ENCODE data around the gene CFAP57. TPM values are rescaled to one million over a fixed set of nuclear protein-coding genes. Genes with fewer than 3 reads are reported as not detected.

The CFAP57 gene
- total RNA-seq, 1 experiment from 2014 or later, result 0.23 TPM

DNA sequence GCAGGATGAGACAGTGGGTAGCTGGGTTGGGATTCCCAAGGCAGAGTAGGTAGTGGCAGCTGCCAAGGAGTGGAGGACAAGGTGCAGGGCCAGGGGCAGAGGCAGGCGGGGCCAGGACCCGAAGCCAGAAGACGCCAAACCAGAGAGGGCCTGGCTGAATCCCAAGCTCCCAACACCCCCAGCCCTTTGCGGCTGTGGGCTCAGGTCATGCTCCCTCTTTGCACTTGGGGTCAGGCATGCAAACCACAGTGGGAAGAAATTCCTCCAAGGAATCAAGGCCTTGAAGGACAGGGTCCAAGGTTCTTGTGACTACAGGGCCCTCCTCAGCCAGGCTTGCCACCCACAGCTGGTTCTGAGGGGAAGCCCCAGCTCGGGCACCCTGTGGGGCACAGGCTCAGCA, 107.0 kb downstream of the CFAP57 start:
- Mint-ChIP-seq H3K4me1 (ENCODE audit: low read depth, unreplicated experiment) (peaks cover 13% of the 10 kb centered on the region), H3K27ac (ENCODE audit: unreplicated experiment) (no peak overlapping the region), H3K4me3 (ENCODE audit: unreplicated experiment) (no peak overlapping the region), H3K9me3 (ENCODE audit: unreplicated experiment) (no peaks in the 10 kb centered on the region), H3K27me3 (ENCODE audit: insufficient read depth, unreplicated experiment) (no peaks in the 10 kb centered on the region), H3K36me3 (ENCODE audit: insufficient read depth, unreplicated experiment) (peaks cover 8% of the 10 kb centered on the region)
- Histone ChIP-seq H3K4me1 (peaks cover 20% of the 10 kb centered on the region), H3K36me3 (ENCODE audit: control insufficient read depth, insufficient read depth, low read length) (peaks cover 2% of the 10 kb centered on the region), H3K4me3 (ENCODE audit: low read depth, low read length) (no peak overlapping the region), H3K27me3 (replicated peaks; ENCODE audit: control insufficient read depth, insufficient read depth, low read length) (no peaks in the 10 kb centered on the region), H3K9me3 (no peaks in the 10 kb centered on the region)
- intact Hi-C loops (cut with micrococcal nuclease; ENCODE audit: unreplicated experiment), result no loop called here
- ChIA-PET CTCF (interaction anchor here (0.6 kb wide), 1 partner anchor 118 kb away, joined by 3 read pairs; no protein-coding TSS in a partner anchor), POLR2A (interaction anchor here (0.6 kb wide), 1 partner anchor 13 kb away, joined by 5 read pairs; no protein-coding TSS in a partner anchor)
- no peak for DNase-seq
- BruUV-seq (replicated peaks), result no TSS peak
- TF ChIP-seq, protein P1, sequence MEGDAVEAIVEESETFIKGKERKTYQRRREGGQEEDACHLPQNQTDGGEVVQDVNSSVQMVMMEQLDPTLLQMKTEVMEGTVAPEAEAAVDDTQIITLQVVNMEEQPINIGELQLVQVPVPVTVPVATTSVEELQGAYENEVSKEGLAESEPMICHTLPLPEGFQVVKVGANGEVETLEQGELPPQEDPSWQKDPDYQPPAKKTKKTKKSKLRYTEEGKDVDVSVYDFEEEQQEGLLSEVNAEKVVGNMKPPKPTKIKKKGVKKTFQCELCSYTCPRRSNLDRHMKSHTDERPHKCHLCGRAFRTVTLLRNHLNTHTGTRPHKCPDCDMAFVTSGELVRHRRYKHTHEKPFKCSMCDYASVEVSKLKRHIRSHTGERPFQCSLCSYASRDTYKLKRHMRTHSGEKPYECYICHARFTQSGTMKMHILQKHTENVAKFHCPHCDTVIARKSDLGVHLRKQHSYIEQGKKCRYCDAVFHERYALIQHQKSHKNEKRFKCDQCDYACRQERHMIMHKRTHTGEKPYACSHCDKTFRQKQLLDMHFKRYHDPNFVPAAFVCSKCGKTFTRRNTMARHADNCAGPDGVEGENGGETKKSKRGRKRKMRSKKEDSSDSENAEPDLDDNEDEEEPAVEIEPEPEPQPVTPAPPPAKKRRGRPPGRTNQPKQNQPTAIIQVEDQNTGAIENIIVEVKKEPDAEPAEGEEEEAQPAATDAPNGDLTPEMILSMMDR (IDR thresholded peaks at IDR 0.05; ENCODE audit: insufficient read depth in 1 of 2, low read depth in 1 of 2, low read length in 1 of 2, severe bottlenecking in 1 of 2, unreplicated experiment in 1 of 2), result no peak

DNA sequence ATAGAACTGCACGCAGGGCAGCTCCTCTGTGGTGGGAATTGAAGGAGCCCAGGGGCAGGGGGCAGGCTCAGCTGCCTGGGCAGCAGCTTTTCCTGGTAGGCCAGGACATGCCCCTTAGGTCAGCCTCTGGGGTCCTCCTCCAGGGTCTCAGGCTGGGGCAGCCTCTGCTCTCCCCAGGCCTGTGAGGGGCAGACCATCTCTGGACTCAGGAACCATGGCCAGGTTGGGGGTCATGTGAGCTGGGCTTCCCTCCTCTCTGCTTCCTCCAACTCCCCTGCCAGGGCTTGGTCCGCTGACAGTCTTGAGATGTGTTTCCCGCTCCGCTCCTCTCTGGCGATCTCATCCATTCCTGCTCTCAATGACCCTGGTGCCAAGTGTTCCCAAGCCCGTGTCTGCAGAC, 107.5 kb downstream of the CFAP57 start:
- H3K36me3 Mint-ChIP-seq (ENCODE audit: insufficient read depth, unreplicated experiment), result peaks cover 3% of the 10 kb centered on the region
- H3K9me3 Mint-ChIP-seq (ENCODE audit: unreplicated experiment), result no peaks in the 10 kb centered on the region
- CTCF ChIA-PET, result interaction anchor here (0.6 kb wide), 1 partner anchor 117 kb away, joined by 3 read pairs; no protein-coding TSS in a partner anchor
- Histone ChIP-seq H3K36me3 (ENCODE audit: control insufficient read depth, insufficient read depth, low read length) (peaks cover 2% of the 10 kb centered on the region), H3K4me3 (ENCODE audit: low read depth, low read length) (no peak overlapping the region), H3K27me3 (replicated peaks; ENCODE audit: control insufficient read depth, insufficient read depth, low read length) (no peaks in the 10 kb centered on the region), H3K4me1 (peaks cover 24% of the 10 kb centered on the region), H3K9me3 (no peaks in the 10 kb centered on the region)
- POLR2A ChIA-PET, result interaction anchor here (0.6 kb wide), 1 partner anchor 13 kb away, joined by 5 read pairs; no protein-coding TSS in a partner anchor
- TF ChIP-seq, protein P1 (IDR thresholded peaks at IDR 0.05; ENCODE audit: insufficient read depth in 1 of 2, low read depth in 1 of 2, low read length in 1 of 2, severe bottlenecking in 1 of 2, unreplicated experiment in 1 of 2), result no peak
- H3K27ac Mint-ChIP-seq (ENCODE audit: unreplicated experiment), result no peak overlapping the region
- no peaks in the 10 kb centered on the region for H3K27me3 Mint-ChIP-seq (ENCODE audit: insufficient read depth, unreplicated experiment)
- BruUV-seq (replicated peaks), result no TSS peak
- no peak for DNase-seq
- intact Hi-C loops (cut with micrococcal nuclease; ENCODE audit: unreplicated experiment), result loop anchor here (10.0 kb wide), 1 partner anchor 45 kb away; no protein-coding TSS in a partner anchor
- H3K4me3 Mint-ChIP-seq (ENCODE audit: unreplicated experiment), result no peak overlapping the region
- H3K4me1 Mint-ChIP-seq (ENCODE audit: low read depth, unreplicated experiment), result peaks cover 18% of the 10 kb centered on the region

DNA sequence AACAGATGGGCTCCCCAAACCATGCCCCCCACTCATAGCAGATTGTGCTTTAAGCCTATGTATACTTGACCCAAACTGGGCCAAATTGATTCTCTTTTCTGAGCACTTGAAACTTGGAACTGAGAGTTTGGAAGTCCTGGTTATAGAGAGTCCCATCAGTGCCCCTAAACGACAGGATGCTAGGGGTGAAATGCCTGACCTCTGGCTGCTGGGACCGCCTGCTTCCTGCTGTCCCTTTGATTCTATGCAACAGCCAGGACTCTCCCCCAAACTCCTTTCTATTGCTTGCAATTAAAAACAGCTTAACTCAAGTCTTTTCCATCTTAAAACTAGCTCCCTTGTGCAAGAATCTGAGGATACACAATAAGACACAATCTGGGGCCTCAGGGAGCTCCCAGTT, 108.6 kb downstream of the CFAP57 start:
- Histone ChIP-seq H3K9me3 (no peaks in the 10 kb centered on the region), H3K27me3 (replicated peaks; ENCODE audit: control insufficient read depth, insufficient read depth, low read length) (no peaks in the 10 kb centered on the region), H3K36me3 (ENCODE audit: control insufficient read depth, insufficient read depth, low read length) (peaks cover 2% of the 10 kb centered on the region), H3K4me1 (peaks cover 27% of the 10 kb centered on the region), H3K4me3 (ENCODE audit: low read depth, low read length) (no peak overlapping the region)
- BruUV-seq (replicated peaks), result no TSS peak
- TF ChIP-seq, protein P1 (IDR thresholded peaks at IDR 0.05; ENCODE audit: insufficient read depth in 1 of 2, low read depth in 1 of 2, low read length in 1 of 2, severe bottlenecking in 1 of 2, unreplicated experiment in 1 of 2), result no peak
- Mint-ChIP-seq H3K27ac (ENCODE audit: unreplicated experiment) (no peak overlapping the region), H3K4me3 (ENCODE audit: unreplicated experiment) (no peak overlapping the region), H3K9me3 (ENCODE audit: unreplicated experiment) (no peaks in the 10 kb centered on the region), H3K27me3 (ENCODE audit: insufficient read depth, unreplicated experiment) (no peaks in the 10 kb centered on the region), H3K36me3 (ENCODE audit: insufficient read depth, unreplicated experiment) (peaks cover 5% of the 10 kb centered on the region), H3K4me1 (ENCODE audit: low read depth, unreplicated experiment) (peaks cover 19% of the 10 kb centered on the region)
- no peak for DNase-seq
- CTCF ChIA-PET, result no interaction called here
- intact Hi-C loops (cut with micrococcal nuclease; ENCODE audit: unreplicated experiment), result loop anchor here (10.0 kb wide), 1 partner anchor 46 kb away; no protein-coding TSS in a partner anchor
- POLR2A ChIA-PET, result no interaction called here
